ENCODE measurements around the gene ZNF195.
"Not testable (repeated sequence)": the region's sequence is repeated elsewhere in the genome, so short reads cannot be mapped to it uniquely, and the experiment has no call there.

- TF ChIP-seq, protein P1, sequence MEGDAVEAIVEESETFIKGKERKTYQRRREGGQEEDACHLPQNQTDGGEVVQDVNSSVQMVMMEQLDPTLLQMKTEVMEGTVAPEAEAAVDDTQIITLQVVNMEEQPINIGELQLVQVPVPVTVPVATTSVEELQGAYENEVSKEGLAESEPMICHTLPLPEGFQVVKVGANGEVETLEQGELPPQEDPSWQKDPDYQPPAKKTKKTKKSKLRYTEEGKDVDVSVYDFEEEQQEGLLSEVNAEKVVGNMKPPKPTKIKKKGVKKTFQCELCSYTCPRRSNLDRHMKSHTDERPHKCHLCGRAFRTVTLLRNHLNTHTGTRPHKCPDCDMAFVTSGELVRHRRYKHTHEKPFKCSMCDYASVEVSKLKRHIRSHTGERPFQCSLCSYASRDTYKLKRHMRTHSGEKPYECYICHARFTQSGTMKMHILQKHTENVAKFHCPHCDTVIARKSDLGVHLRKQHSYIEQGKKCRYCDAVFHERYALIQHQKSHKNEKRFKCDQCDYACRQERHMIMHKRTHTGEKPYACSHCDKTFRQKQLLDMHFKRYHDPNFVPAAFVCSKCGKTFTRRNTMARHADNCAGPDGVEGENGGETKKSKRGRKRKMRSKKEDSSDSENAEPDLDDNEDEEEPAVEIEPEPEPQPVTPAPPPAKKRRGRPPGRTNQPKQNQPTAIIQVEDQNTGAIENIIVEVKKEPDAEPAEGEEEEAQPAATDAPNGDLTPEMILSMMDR (IDR thresholded peaks at IDR 0.05) = not testable (repeated sequence)
- not testable (repeated sequence) for TF ChIP-seq POLR2AphosphoS5 (IDR thresholded peaks at IDR 0.05; ENCODE audit: low read depth, low read length); ZBTB33 (IDR thresholded peaks at IDR 0.05; ENCODE audit: borderline replicate concordance, low read depth); PBX3 (IDR thresholded peaks at IDR 0.05); CHD2 (IDR thresholded peaks at IDR 0.05; ENCODE audit: low read length, partially characterized antibody); EP300 (IDR thresholded peaks at IDR 0.05; ENCODE audit: borderline replicate concordance in 1 of 2, low read depth in 1 of 2, low read length in 1 of 2); EZH2phosphoT487 (IDR thresholded peaks at IDR 0.05; ENCODE audit: borderline replicate concordance, low read depth); GATA2 (CRISPR knock-in tag; IDR thresholded peaks at IDR 0.05); FOXJ3 (CRISPR knock-in tag; IDR thresholded peaks at IDR 0.05); RCOR1 (IDR thresholded peaks at IDR 0.05; ENCODE audit: low read length); MEF2A (IDR thresholded peaks at IDR 0.05; ENCODE audit: borderline replicate concordance, low read depth)
- TF ChIP-seq, protein P2, sequence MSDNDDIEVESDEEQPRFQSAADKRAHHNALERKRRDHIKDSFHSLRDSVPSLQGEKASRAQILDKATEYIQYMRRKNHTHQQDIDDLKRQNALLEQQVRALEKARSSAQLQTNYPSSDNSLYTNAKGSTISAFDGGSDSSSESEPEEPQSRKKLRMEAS (IDR thresholded peaks at IDR 0.05; ENCODE audit: low read depth) = not testable (repeated sequence)
Measured at GRCh38 chr11:3423138-3423731, 44.3 kb upstream of the ZNF195 start.

Data from SK-N-SH (cell line).